PC-3 (cell line): ENCODE data around the gene BCL6B.

Source experiments
- CTCF ChIP-seq: fragments of 300-600 bp; sonication (generic); conservative IDR thresholded peaks from 2 replicates; pipeline ENCODE4 v1.5.1; 2017; ENCODE audit warnings: antibody characterized with exemption, low read depth, mild to moderate bottlenecking, low read length
- EZH2 ChIP-seq: fragments of 300-600 bp; sonication (generic); IDR thresholded peaks from one replicate; pipeline ENCODE4 v1.6.1; 2017; ENCODE audit warnings: antibody characterized with exemption, mild to moderate bottlenecking, low read length; ENCODE audit not compliant: unreplicated experiment

- TF ChIP-seq EZH2 (no peak), CTCF (no peak)
Measured at GRCh38 chr17:7026471-7027115, 3.7 kb downstream of the BCL6B start.
